Sigmoid colon (tissue), 7 donors: Measurements from ENCODE around the gene PLPP3. TPM values are rescaled to one million over a fixed set of nuclear protein-coding genes. Genes with fewer than 3 reads are reported as not detected.
A peak's percentile ranks its signal among the peaks of the same experiment; 100 is the strongest.

Experiments
- DNase-seq: peaks from one replicate; pipeline ENCODE4 v3.0.0-alpha.2; 2019
- H3K27ac ChIP-seq, 4 donors: fragments of 200-600 bp; sonication (generic); one replicate each; pipeline ENCODE4 v1.5.1; 2016 to 2019; ENCODE audit warnings: mild to moderate bottlenecking in 1 of 4
- H3K27me3 ChIP-seq, 3 donors: fragments of 200-600 bp; sonication (generic); one replicate each; pipeline ENCODE4 v1.5.1; 2019; ENCODE audit warnings: mild to moderate bottlenecking in 1 of 3
- H3K36me3 ChIP-seq, 4 donors: fragments of 200-600 bp; sonication (generic); one replicate each; pipeline ENCODE4 v1.5.1; 2016 to 2019
- H3K4me1 ChIP-seq, 4 donors: fragments of 200-600 bp; sonication (generic); one replicate each; pipeline ENCODE4 v1.5.1; 2017 to 2019
- H3K4me3 ChIP-seq, 4 donors: fragments of 200-600 bp; sonication (generic); one replicate each; pipeline ENCODE4 v1.5.1; 2017 to 2019; ENCODE audit warnings: mild to moderate bottlenecking in 2 of 4, moderate library complexity in 1 of 4
- H3K9me3 ChIP-seq, 4 donors: fragments of 200-600 bp in 3 of 4; sonication (generic) in 3 of 4; one replicate each; pipeline versions ENCODE4 v1.5.1 to v1.6.1; 2013 to 2019
- CTCF ChIP-seq, 4 experiments: fragments of 450-650 bp in 3 of 4; fragments of 200-600 bp in 1 of 4; IDR thresholded peaks; one replicate each; pipeline ENCODE4 v1.5.1; 2016 to 2019; ENCODE audit warnings: antibody characterized with exemption in 4 of 4, mild to moderate bottlenecking in 3 of 4, moderate library complexity in 2 of 4
- EP300 ChIP-seq, 4 donors: sonication (generic); formaldehyde crosslinking; IDR thresholded peaks; one replicate each; pipeline ENCODE4 v1.6.1; 2017; ENCODE audit warnings: antibody characterized with exemption in 4 of 4
- POLR2A ChIP-seq, 2 donors: fragments of 450-650 bp; IDR thresholded peaks; one replicate each; pipeline ENCODE4 v1.6.1; 2016; ENCODE audit warnings: antibody characterized with exemption in 2 of 2, mild to moderate bottlenecking in 2 of 2, moderate library complexity in 2 of 2
- POLR2AphosphoS5 ChIP-seq, 4 donors: sonication (generic); formaldehyde crosslinking; IDR thresholded peaks; one replicate each; pipeline ENCODE4 v1.6.1; 2017; ENCODE audit warnings: antibody characterized with exemption in 4 of 4
- WGBS, 2 donors: extraction: QIAGEN DNeasy Blood & Tissue Kit; methylation state at CpG; one replicate each; pipeline ENCODE4 v1.1.7; 2013; 5-methylcytosine and 5-hydroxymethylcytosine counted together
- intact Hi-C: fragments of 100-400 bp; cut with DNase I; formaldehyde crosslinking; loops from one replicate; pipeline ENCODE4 v1.15.1; 2023
- polyA plus RNA-seq, 3 donors: library from polyadenylated mRNA; stranded (reverse); fragments of 200-250 nt; gene quantifications; one replicate each; pipeline ENCODE4 v1.2.3, GENCODE V29; 2013
- total RNA-seq, 4 donors: library from RNA; depleted of rRNA; stranded (reverse); fragments of >200 nt; gene quantifications; one replicate each; pipeline ENCODE4 v1.1.0, GENCODE V29; 2016
- donor health status: healthy with polysubstance abuse.
- donor health status: Bipolar disorder and iron deficiency.
- donor health status: healthy.

Gene PLPP3
- total RNA-seq (100 to 1,000 TPM in 2 of 4 donors, 10 to 100 TPM in 2; 92.8 to 136 (median 109) TPM), polyA plus RNA-seq (10 to 100 TPM in 2 of 3 donors, 1 to 10 TPM in 1; 4.9 to 20.7 (median 16.8) TPM)

GRCh38 chr1:56578963-56579875 is at the start of gene PLPP3:
TSS of gene PLPP3 (minus strand) at chr1:56579563. CDS start at chr1:56579016, 547 bp downstream.
- Histone ChIP-seq H3K27ac (peak within 1 kb of the TSS; percentile 89 to 96 (median 92)), H3K9me3 (no peaks in the 10 kb centered on the region), H3K4me3 (peak within 1 kb of the TSS; percentile 73 to 95 (median 90)), H3K27me3 (no peaks in the 10 kb centered on the region), H3K4me1 (peaks cover 0 to 35% (median 15%) of the 10 kb centered on the region in 4 donors), H3K36me3 (no peaks in the 10 kb centered on the region)
- peak; percentile 95 for DNase-seq
- intact Hi-C loops, result loop anchor here (10.0 kb wide), 3 partner anchors 394 to 764 kb away; no protein-coding TSS in a partner anchor
- 0% methylated on average over 62 of the region's 62 CpGs for WGBS, 2 donors
- TF ChIP-seq POLR2AphosphoS5 (IDR thresholded peaks at IDR 0.05) (peak; percentile 71 to 91 (median 88)), POLR2A (IDR thresholded peaks at IDR 0.05) (peak; percentile 73 to 79), EP300 (IDR thresholded peaks at IDR 0.05) (no peak), CTCF (IDR thresholded peaks at IDR 0.05) (peak in 3 of 4 experiments; percentile 26 to 45 (median 28))

GRCh38 chr1:56627636-56628039 is 48.3 kb upstream of the PLPP3 start:
- intact Hi-C loops, result no loop called here
- Histone ChIP-seq H3K27ac (no peak overlapping the region), H3K4me1 (no peaks in the 10 kb centered on the region), H3K9me3 (no peaks in the 10 kb centered on the region), H3K36me3 (no peaks in the 10 kb centered on the region), H3K4me3 (no peak overlapping the region), H3K27me3 (no peaks in the 10 kb centered on the region)
- TF ChIP-seq EP300 (IDR thresholded peaks at IDR 0.05) (no peak), CTCF (IDR thresholded peaks at IDR 0.05) (no peak), POLR2A (IDR thresholded peaks at IDR 0.05) (no peak), POLR2AphosphoS5 (IDR thresholded peaks at IDR 0.05) (no peak)
- DNase-seq, result no peak
- 42 to 67% methylated on average over 3 of the region's 3 CpGs for WGBS, 2 donors

- H3K4me1 ChIP-seq, result no peaks in the 10 kb centered on the region
- 60 to 83% methylated on average over 3 of the region's 3 CpGs for WGBS, 2 donors
- H3K4me3 ChIP-seq, result no peak overlapping the region
- no peaks in the 10 kb centered on the region for H3K36me3 ChIP-seq
- DNase-seq, result no peak
- H3K27me3 ChIP-seq, result no peaks in the 10 kb centered on the region
- no peak for TF ChIP-seq EP300 (IDR thresholded peaks at IDR 0.05)
- no peak for TF ChIP-seq POLR2AphosphoS5 (IDR thresholded peaks at IDR 0.05)
- no peak for TF ChIP-seq POLR2A (IDR thresholded peaks at IDR 0.05)
- no peak for TF ChIP-seq CTCF (IDR thresholded peaks at IDR 0.05)
- no peak overlapping the region for H3K27ac ChIP-seq
- no peaks in the 10 kb centered on the region for H3K9me3 ChIP-seq
- intact Hi-C loops, result no loop called here
Observed at GRCh38 chr1:56627019-56627635, 47.8 kb upstream of the PLPP3 start.

- Histone ChIP-seq H3K27me3 (no peaks in the 10 kb centered on the region), H3K27ac (no peak overlapping the region), H3K36me3 (no peaks in the 10 kb centered on the region), H3K4me1 (no peaks in the 10 kb centered on the region), H3K4me3 (no peak overlapping the region), H3K9me3 (no peaks in the 10 kb centered on the region)
- intact Hi-C loops, result no loop called here
- TF ChIP-seq POLR2A (IDR thresholded peaks at IDR 0.05), result no peak
- no peak for TF ChIP-seq POLR2AphosphoS5 (IDR thresholded peaks at IDR 0.05)
- no peak for TF ChIP-seq EP300 (IDR thresholded peaks at IDR 0.05)
- no peak for TF ChIP-seq CTCF (IDR thresholded peaks at IDR 0.05)
- no peak for DNase-seq
Observed at GRCh38 chr1:56626546-56626945, 47.2 kb upstream of the PLPP3 start.
